GM12874 (cell line): Measurements from ENCODE around the gene CLINT1.
A peak's percentile ranks its signal among the peaks of the same experiment; 100 is the strongest.

Experiments
- TF ChIP-seq, protein P1 (sequence below): IDR thresholded peaks from 2 replicates; pipeline ENCODE4 v1.5.1; 2011; ENCODE audit warnings: low read depth, mild to moderate bottlenecking, control low read depth, low read length, moderate library complexity; ENCODE audit not compliant: insufficient read depth

CLINT1 gene

DNA sequence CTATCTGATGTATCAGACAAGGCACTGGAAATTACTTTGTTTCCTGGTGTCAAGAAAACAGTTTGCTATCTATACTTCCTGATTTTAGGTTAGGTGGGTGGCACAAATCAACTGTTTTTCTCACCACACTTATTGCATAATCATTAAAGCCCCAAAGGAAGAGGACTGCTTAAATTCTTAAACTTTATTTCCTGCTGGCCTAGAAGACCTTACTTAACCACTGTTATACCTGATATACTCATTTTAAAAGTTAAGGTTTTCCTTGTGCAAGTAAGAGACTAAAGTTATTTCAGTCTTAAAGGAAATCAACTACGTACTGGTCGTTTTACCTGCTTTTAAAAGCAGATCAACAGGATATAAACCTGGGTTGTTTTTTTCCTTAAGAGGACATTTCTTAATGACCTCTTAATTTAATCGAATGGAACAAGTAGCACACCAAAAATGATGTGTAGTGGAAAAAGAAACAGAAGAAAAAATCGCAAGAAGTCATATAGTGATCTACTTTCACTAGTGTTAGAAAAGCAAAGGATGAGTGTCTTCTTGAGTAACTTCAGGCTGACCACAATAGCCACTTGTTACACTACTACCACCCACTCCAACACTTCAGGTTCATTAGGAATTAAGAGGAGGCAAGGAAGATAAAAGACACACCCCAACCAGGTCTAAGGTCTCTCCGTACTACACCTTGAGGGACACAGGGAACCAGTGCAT, 974 bp downstream of the CLINT1 start:
- TF ChIP-seq, protein P1, sequence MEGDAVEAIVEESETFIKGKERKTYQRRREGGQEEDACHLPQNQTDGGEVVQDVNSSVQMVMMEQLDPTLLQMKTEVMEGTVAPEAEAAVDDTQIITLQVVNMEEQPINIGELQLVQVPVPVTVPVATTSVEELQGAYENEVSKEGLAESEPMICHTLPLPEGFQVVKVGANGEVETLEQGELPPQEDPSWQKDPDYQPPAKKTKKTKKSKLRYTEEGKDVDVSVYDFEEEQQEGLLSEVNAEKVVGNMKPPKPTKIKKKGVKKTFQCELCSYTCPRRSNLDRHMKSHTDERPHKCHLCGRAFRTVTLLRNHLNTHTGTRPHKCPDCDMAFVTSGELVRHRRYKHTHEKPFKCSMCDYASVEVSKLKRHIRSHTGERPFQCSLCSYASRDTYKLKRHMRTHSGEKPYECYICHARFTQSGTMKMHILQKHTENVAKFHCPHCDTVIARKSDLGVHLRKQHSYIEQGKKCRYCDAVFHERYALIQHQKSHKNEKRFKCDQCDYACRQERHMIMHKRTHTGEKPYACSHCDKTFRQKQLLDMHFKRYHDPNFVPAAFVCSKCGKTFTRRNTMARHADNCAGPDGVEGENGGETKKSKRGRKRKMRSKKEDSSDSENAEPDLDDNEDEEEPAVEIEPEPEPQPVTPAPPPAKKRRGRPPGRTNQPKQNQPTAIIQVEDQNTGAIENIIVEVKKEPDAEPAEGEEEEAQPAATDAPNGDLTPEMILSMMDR, result no peak

DNA sequence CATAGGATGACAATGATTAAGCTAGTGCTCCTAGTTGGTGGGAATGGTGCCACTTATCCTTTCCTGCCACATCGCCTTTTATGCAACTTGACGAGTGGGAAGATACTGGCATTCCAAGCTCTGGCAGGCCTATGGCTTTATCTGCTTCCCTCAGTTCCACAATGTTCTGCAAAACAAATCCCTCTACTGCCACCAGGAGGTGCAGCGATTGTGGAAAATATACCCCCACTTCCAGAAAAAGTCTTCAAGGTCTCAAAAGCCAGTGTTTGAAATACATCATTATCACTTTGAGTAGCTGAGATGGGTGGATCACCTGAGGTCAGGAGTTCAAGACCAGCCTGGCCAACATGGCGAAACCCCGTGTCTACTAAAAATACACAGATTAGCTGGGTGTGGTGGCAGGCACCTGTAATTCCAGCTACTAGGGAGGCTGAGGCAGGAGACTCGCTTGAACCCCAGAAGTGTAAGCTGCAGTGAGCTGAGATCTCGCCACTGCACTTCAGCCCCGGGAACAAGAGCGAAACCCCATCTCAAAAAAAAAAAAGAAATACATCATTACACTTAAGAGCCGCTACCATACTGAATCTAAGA, 3.4 kb downstream of the CLINT1 start:
- TF ChIP-seq, protein P1, result peak; percentile 37; the same call in 1 of the 2 replicates

DNA sequence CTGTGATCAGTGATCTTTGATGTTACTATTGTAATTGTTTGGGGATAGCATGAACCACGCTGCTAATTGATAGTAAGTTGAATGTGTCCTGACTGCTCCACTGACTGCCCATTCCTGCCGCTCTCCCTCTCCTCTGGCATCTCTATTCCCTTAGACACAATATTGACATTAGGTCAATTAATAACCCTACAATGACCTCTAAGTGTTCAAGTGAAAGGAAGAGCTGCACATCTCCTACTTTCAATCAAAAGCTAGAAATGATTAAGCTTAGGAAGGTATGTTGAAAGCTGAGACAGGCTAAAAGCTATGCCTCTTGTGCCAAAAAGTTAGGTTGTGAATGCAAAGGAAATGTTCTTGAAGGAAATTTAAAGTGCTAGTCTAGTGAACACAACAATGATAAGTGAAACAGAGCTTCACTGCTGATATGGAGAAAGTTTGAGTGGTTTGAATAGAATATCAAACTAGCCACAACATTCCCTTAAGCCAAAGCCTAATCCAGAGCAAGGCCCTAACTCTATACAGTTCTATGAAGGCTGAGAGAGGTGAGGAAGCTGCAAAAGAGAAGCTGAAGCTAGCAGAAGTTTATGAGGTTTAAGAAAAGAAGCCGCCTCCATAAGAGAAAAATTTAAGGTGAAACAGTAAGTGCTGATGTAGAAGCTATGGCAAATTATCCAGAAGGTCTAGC, 12.9 kb downstream of the CLINT1 start:
- TF ChIP-seq, protein P1, result no peak

DNA sequence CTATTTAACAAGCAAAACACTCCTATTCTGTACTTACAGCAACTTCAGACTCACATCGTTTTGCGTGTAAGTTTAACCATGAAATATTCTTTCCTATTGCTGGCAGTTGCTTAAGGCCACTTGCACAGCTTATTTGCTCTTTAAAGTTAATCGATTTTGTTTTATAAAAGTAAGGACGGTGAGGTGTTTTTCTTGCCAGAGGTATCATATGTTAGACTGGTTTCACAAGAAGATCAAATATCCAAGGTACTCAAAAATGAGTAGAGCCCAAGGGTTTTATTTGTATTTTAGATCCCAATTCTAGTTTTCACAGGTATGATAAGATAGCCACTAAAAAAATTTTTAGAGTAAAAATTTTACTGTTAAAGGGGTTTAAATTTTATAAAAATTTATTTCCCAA, 16.2 kb downstream of the CLINT1 start:
- TF ChIP-seq, protein P1, result no peak

DNA sequence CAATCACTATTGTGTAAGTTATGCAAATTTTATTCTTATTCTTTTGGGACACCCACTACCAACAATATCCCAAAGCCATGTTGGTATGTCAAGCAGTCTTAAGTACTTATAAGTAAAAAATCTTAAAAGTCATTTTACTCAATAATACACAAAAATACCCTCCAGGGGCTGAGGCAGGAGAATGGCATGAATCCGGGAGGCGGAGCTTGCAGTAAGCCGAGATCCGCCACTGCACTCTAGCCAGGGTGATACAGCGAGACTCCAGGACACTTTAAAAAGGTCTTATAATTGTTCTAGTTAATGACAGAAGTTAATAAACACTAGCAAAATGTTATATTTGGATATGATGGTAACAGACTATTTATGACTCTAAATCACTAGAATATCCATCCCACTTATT, 16.8 kb downstream of the CLINT1 start:
- TF ChIP-seq, protein P1, result no peak

DNA sequence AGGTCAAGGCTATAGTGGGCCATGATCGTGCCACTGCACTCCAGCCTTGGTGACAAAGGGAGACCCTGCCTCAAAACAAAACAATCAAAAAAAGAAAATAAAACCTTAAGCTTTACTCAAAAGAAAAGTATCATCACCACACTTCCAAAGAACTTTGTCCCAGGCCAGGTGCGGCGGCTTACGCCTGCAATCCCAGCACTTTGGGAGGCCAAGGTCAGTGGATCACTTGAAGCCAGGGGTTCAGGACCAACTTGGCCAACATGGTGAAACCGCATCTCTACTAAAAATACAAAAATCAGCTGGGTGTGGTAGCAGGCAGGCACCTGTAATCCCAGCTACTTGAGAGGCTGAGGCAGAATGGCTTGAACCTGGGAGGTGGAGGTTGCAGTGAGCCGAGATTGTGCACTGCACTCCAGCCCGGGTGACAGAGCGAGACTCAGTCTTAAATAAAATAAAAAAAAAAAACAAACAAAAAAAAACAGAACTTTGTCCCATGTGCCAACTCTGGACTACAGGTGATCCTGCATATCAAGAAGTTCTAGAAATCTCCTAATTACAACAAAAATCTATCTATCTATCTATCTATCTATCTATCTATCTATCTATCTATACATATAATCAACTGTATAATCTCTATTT, 19.7 kb downstream of the CLINT1 start:
- TF ChIP-seq, protein P1, result no peak

DNA sequence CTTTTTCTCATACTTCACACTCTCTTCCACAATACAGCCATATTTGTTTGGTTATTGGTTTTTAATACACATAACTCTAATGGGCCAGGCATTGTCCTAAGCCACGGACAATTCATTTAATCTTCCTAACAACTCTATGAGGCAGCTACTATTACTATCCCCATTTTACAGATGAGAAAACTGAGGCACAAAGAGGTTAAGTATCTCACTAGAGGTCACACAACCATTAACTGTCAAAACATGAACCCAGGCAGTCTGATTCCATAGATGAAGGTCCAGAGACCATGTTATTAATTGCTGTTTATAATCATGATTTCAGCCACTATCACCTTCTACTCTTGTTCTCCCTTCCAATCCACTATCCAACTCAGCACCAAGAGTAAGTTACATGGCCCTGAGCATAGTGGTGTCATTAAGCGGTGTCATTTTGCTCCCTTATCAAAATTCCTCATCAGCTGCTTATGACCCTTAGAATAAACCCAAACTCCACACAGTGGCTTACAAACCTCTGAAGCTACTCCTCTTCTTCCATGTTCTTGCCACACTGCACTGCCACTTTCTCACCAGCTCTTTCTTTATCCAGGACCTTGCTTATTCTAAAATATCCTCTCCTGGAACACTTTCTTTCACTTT, 22.7 kb downstream of the CLINT1 start:
- TF ChIP-seq, protein P1, result no peak
